GM10266 (cell line): ENCODE results near the gene PABPC1L2A.
"Not testable (repeated sequence)": the region's sequence is repeated elsewhere in the genome, so short reads cannot be mapped to it uniquely, and the experiment has no call there.

Experiments
- DNase-seq: peaks from one replicate; pipeline ENCODE4 v3.0.0; 2012; ENCODE audit errors: extremely low spot score
- CTCF ChIP-seq: IDR thresholded peaks from 2 replicates; pipeline ENCODE4 v1.5.1; 2012; ENCODE audit warnings: mild to moderate bottlenecking, low read depth; ENCODE audit not compliant: control insufficient read depth, insufficient read depth; ENCODE audit errors: missing control alignments

The PABPC1L2A gene

GRCh38 chrX:73079024-73079562 is at the start of gene PABPC1L2A:
Gene PABPC1L2A, minus strand, starts transcription at chrX:73079512. Its CDS starts 126 bp downstream, at chrX:73079386.
- not testable (repeated sequence) for DNase-seq

GRCh38 chrX:73127700-73128241 is 48.5 kb upstream of the PABPC1L2A start:
- TF ChIP-seq CTCF = no peak
- DNase-seq = no peak

- TF ChIP-seq CTCF = no peak
Observed at GRCh38 chrX:73126240-73126639, 46.9 kb upstream of the PABPC1L2A start.

GRCh38 chrX:73099505-73099904 is 20.2 kb upstream of the PABPC1L2A start:
- not testable (repeated sequence) for DNase-seq

More at GRCh38 chrX:73126240-73126639, 46.9 kb upstream of the PABPC1L2A start:
- no peak for DNase-seq

- not testable (repeated sequence) for DNase-seq
Observed at GRCh38 chrX:73086766-73087165, 7.5 kb upstream of the PABPC1L2A start.

- DNase-seq = not testable (repeated sequence)
Observed at GRCh38 chrX:73079884-73080283, 572 bp upstream of the PABPC1L2A start.

- DNase-seq = not testable (repeated sequence)
Observed at GRCh38 chrX:73078597-73078996, 715 bp downstream of the PABPC1L2A start.

- DNase-seq = no peak
- TF ChIP-seq CTCF = no peak
Observed at GRCh38 chrX:73076838-73077237, 2.5 kb downstream of the PABPC1L2A start.

- TF ChIP-seq CTCF = no peak
- no peak for DNase-seq
Observed at GRCh38 chrX:73069365-73070035, 9.8 kb downstream of the PABPC1L2A start.

- no peak for TF ChIP-seq CTCF
- no peak for DNase-seq
Observed at GRCh38 chrX:73068467-73069364, 10.6 kb downstream of the PABPC1L2A start.

- DNase-seq = not testable (repeated sequence)
Observed at GRCh38 chrX:73067761-73068466, 11.4 kb downstream of the PABPC1L2A start.
